HCT116 (cell line): Measurements from ENCODE around the gene AIRE. TPM values are rescaled to one million over a fixed set of nuclear protein-coding genes. Genes with fewer than 3 reads are reported as not detected.

ENCODE experiments used
- ATAC-seq: fragments of 200-7000 bp; cut with Tn5 transposase; 2 replicates; pipeline ENCODE4 v1.9.1; 2020; ENCODE audit warnings: mild to moderate bottlenecking, moderate library complexity
- BruUV-seq: library from RNA; stranded (reverse); fragments of 400-500 nt; replicated peaks from 2 replicates; lab custom pipeline; 2021; lab: Mats Ljungman, UMichigan
- CTCF ChIA-PET: fragments of 300-600 bp; sonication (Branson Sonifier 250); formaldehyde crosslinking; loops from one replicate; lab custom pipeline; 2021; ENCODE audit warnings: antibody characterized with exemption; lab: Charles Lee
- POLR2A ChIA-PET: fragments of 300-600, 350-600 bp; sonication (Branson Sonifier 250); formaldehyde crosslinking; loops from one replicate; lab custom pipeline; 2021; ENCODE audit warnings: antibody characterized with exemption; lab: Charles Lee
- RAD21 ChIA-PET, 2 experiments: fragments of 300-600 bp; sonication (Branson Sonifier 250); formaldehyde crosslinking; loops; one replicate each; lab custom pipeline; 2023; ENCODE audit warnings: low total read pairs in 2 of 2; ENCODE audit not compliant: uncharacterized antibody in 2 of 2, unreplicated experiment in 2 of 2, low non-redundant PET in 1 of 2; lab: Charles Lee
- DNase-seq: peaks from one replicate; pipeline ENCODE4 v3.0.0-alpha.2; 2010; ENCODE audit warnings: low read depth, low spot score
- H2AFZ ChIP-seq: fragments of 200-600 bp; shearing (Covaris generic), sonication (generic); 2 replicates; pipeline ENCODE4 v1.6.1; 2017; ENCODE audit warnings: low read depth, mixed run types, mixed read lengths, antibody characterized with exemption, low read length; ENCODE audit not compliant: poor library complexity, severe bottlenecking
- H3K27ac ChIP-seq: 2 replicates; pipeline ENCODE4 v1.5.1; 2012; ENCODE audit warnings: low read depth, low read length
- H3K27me3 ChIP-seq: fragments of 200-600 bp; sonication (generic); 2 replicates; pipeline ENCODE4 v1.6.1; 2016; ENCODE audit warnings: mixed run types, low read length, mixed read lengths; ENCODE audit not compliant: insufficient read depth
- H3K36me3 ChIP-seq, 2 experiments: fragments of 200-500 bp in 1 of 2; fragments of 200-600 bp in 1 of 2; sonication (Bioruptor generic) in 1 of 2; sonication (generic) in 1 of 2; 2 replicates each; pipeline versions ENCODE4 v1.5.1 to v1.6.1; 2014 to 2016; ENCODE audit warnings: low read length in 2 of 2, inconsistent platforms in 1 of 2, mixed read lengths in 1 of 2, mixed run types in 1 of 2; ENCODE audit not compliant: insufficient read depth in 2 of 2, control insufficient read depth in 1 of 2
- H3K4me1 ChIP-seq, 2 experiments: fragments of 200-600 bp in 1 of 2; sonication (generic) in 1 of 2; 2 replicates each; pipeline versions ENCODE4 v1.5.1 to v1.6.1; 2012 to 2017; ENCODE audit warnings: low read length in 2 of 2, inconsistent platforms in 1 of 2, mild to moderate bottlenecking in 1 of 2, mixed read lengths in 1 of 2, mixed run types in 1 of 2, moderate library complexity in 1 of 2; ENCODE audit not compliant: insufficient read depth in 2 of 2, control insufficient read depth in 1 of 2
- H3K4me2 ChIP-seq: fragments of 200-600 bp; sonication (generic); 2 replicates; pipeline ENCODE4 v1.6.1; 2017; ENCODE audit warnings: mixed run types, low read length, mixed read lengths
- H3K4me3 ChIP-seq, 2 experiments: fragments of 200-600 bp in 1 of 2; sonication (generic) in 1 of 2; replicated peaks in 1 of 2; 2 replicates each; pipeline ENCODE4 v1.5.1; 2011 to 2016; ENCODE audit warnings: low read length in 2 of 2, control low read depth in 1 of 2, low read depth in 1 of 2, mild to moderate bottlenecking in 1 of 2, mixed read lengths in 1 of 2, mixed run types in 1 of 2
- H3K79me2 ChIP-seq: fragments of 200-600 bp; sonication (generic); 2 replicates; pipeline ENCODE4 v1.6.1; 2017; ENCODE audit warnings: mild to moderate bottlenecking, mixed run types, low read length, moderate library complexity, mixed read lengths; ENCODE audit not compliant: insufficient read depth
- H3K9ac ChIP-seq: fragments of 200-600 bp; sonication (generic); 2 replicates; pipeline ENCODE4 v1.6.1; 2016; ENCODE audit warnings: low read length, mixed read lengths
- H3K9me2 ChIP-seq: fragments of 200-600 bp; sonication (generic), shearing (Covaris generic); 2 replicates; pipeline ENCODE4 v1.6.1; 2017; ENCODE audit warnings: mixed run types, mild to moderate bottlenecking, moderate library complexity; ENCODE audit not compliant: insufficient read depth
- H3K9me3 ChIP-seq, 2 experiments: fragments of 200-500 bp in 1 of 2; fragments of 200-600 bp in 1 of 2; sonication (Bioruptor generic) in 1 of 2; sonication (generic) in 1 of 2; 2 replicates each; pipeline ENCODE4 v1.6.1; 2014 to 2017; ENCODE audit warnings: low read length in 2 of 2, mixed read lengths in 2 of 2, inconsistent platforms in 1 of 2, low read depth in 1 of 2, mild to moderate bottlenecking in 1 of 2, mixed run types in 1 of 2, moderate library complexity in 1 of 2; ENCODE audit not compliant: control insufficient read depth in 1 of 2, insufficient read depth in 1 of 2
- H4K20me1 ChIP-seq: fragments of 200-600 bp; sonication (generic), shearing (Covaris generic); 2 replicates; pipeline ENCODE4 v1.6.1; 2017; ENCODE audit warnings: mixed run types, mild to moderate bottlenecking, moderate library complexity; ENCODE audit not compliant: insufficient read depth
- FOSL1 ChIP-seq: IDR thresholded peaks from 2 replicates; pipeline ENCODE4 v1.6.1; 2012; ENCODE audit warnings: low read depth
- SIN3A ChIP-seq: IDR thresholded peaks from 2 replicates; pipeline ENCODE4 v1.6.1; 2012; ENCODE audit warnings: low read depth
- ZBTB33 ChIP-seq: IDR thresholded peaks from 2 replicates; pipeline ENCODE4 v1.6.1; 2011; ENCODE audit warnings: mild to moderate bottlenecking, low read length, moderate library complexity; ENCODE audit not compliant: insufficient replicate concordance; ENCODE audit errors: extremely low read depth
- intact Hi-C: fragments of 100-400 bp; cut with micrococcal nuclease; formaldehyde crosslinking; loops from 2 replicates; pipeline ENCODE4 v1.10.0; 2022
- total RNA-seq: library from RNA; stranded (reverse); gene quantifications from one replicate; pipeline ENCODE4 v1.2.1, GENCODE V29; 2021; ENCODE audit not compliant: unreplicated experiment

AIRE gene
- total RNA-seq, 1 experiment from 2014 or later = not detected

GRCh38 chr21:44335266-44336059 is 49.8 kb downstream of the AIRE start:
- no peaks in the 10 kb centered on the region for H3K36me3 ChIP-seq
- H3K9me2 ChIP-seq = no peaks in the 10 kb centered on the region
- no peaks in the 10 kb centered on the region for H3K79me2 ChIP-seq
- no peak overlapping the region for H3K4me3 ChIP-seq
- H3K9me3 ChIP-seq = no peaks in the 10 kb centered on the region
- H3K27ac ChIP-seq = no peak overlapping the region
- BruUV-seq = no TSS peak
- H3K27me3 ChIP-seq = no peaks in the 10 kb centered on the region
- no peak overlapping the region for H3K9ac ChIP-seq
- intact Hi-C loops = no loop called here
- TF ChIP-seq ZBTB33 (no peak), FOSL1 (no peak)
- no peaks in the 10 kb centered on the region for H4K20me1 ChIP-seq
- ChIA-PET POLR2A (no interaction called here), RAD21 (no interaction called here), CTCF (no interaction called here)
- peaks cover 10 to 17% of the 10 kb centered on the region in 2 experiments; a peak in 3 of 4 replicates for H3K4me1 ChIP-seq
- no peak for DNase-seq
- no peak for ATAC-seq
- H2AFZ ChIP-seq = no peak overlapping the region
- no peak overlapping the region for H3K4me2 ChIP-seq

- no peaks in the 10 kb centered on the region for H3K27me3 ChIP-seq
- no peaks in the 10 kb centered on the region for H3K36me3 ChIP-seq
- H3K4me3 ChIP-seq = no peak overlapping the region
- H3K4me2 ChIP-seq = no peak overlapping the region
- no peaks in the 10 kb centered on the region for H4K20me1 ChIP-seq
- CTCF ChIA-PET = interaction anchor here (1.5 kb wide), 1 partner anchor 34 kb away, joined by 10 read pairs; no protein-coding TSS in a partner anchor
- H3K4me1 ChIP-seq = peaks cover 14 to 20% of the 10 kb centered on the region in 2 experiments; a peak in 3 of 4 replicates
- H2AFZ ChIP-seq = no peak overlapping the region
- intact Hi-C loops = no loop called here
- RAD21 ChIA-PET = interaction anchor here in 1 of 2 experiments (1.2 kb wide), 1 partner anchor 91 kb away, joined by 3 read pairs; no protein-coding TSS in a partner anchor
- BruUV-seq = no TSS peak
- POLR2A ChIA-PET = no interaction called here
- no peak for ATAC-seq
- no peaks in the 10 kb centered on the region for H3K9me2 ChIP-seq
- no peaks in the 10 kb centered on the region for H3K79me2 ChIP-seq
- DNase-seq = no peak
- H3K9ac ChIP-seq = no peak overlapping the region
- no peak for TF ChIP-seq SIN3A
- TF ChIP-seq, all 23 proteins: peak for 0
- no peak overlapping the region for H3K27ac ChIP-seq
- H3K9me3 ChIP-seq = no peaks in the 10 kb centered on the region
These were observed 51.8 kb downstream of the AIRE start for GRCh38 chr21:44337449-44337848.
